HCT116 (cell line): ENCODE results near the gene ASXL2. TPM values are rescaled to one million over a fixed set of nuclear protein-coding genes. Genes with fewer than 3 reads are reported as not detected.

ENCODE experiments used
- ATAC-seq: fragments of 200-7000 bp; cut with Tn5 transposase; 2 replicates; pipeline ENCODE4 v1.9.1; 2020; ENCODE audit warnings: mild to moderate bottlenecking, moderate library complexity
- BruUV-seq: library from RNA; stranded (reverse); fragments of 400-500 nt; replicated peaks from 2 replicates; lab custom pipeline; 2021; lab: Mats Ljungman, UMichigan
- CTCF ChIA-PET: fragments of 300-600 bp; sonication (Branson Sonifier 250); formaldehyde crosslinking; loops from one replicate; lab custom pipeline; 2021; ENCODE audit warnings: antibody characterized with exemption; lab: Charles Lee
- POLR2A ChIA-PET: fragments of 300-600, 350-600 bp; sonication (Branson Sonifier 250); formaldehyde crosslinking; loops from one replicate; lab custom pipeline; 2021; ENCODE audit warnings: antibody characterized with exemption; lab: Charles Lee
- RAD21 ChIA-PET, 2 experiments: fragments of 300-600 bp; sonication (Branson Sonifier 250); formaldehyde crosslinking; loops; one replicate each; lab custom pipeline; 2023; ENCODE audit warnings: low total read pairs in 2 of 2; ENCODE audit not compliant: uncharacterized antibody in 2 of 2, unreplicated experiment in 2 of 2, low non-redundant PET in 1 of 2; lab: Charles Lee
- DNase-seq: peaks from one replicate; pipeline ENCODE4 v3.0.0-alpha.2; 2010; ENCODE audit warnings: low read depth, low spot score
- H2AFZ ChIP-seq: fragments of 200-600 bp; shearing (Covaris generic), sonication (generic); 2 replicates; pipeline ENCODE4 v1.6.1; 2017; ENCODE audit warnings: low read depth, mixed run types, mixed read lengths, antibody characterized with exemption, low read length; ENCODE audit not compliant: poor library complexity, severe bottlenecking
- H3K27ac ChIP-seq: 2 replicates; pipeline ENCODE4 v1.5.1; 2012; ENCODE audit warnings: low read depth, low read length
- H3K27me3 ChIP-seq: fragments of 200-600 bp; sonication (generic); 2 replicates; pipeline ENCODE4 v1.6.1; 2016; ENCODE audit warnings: mixed run types, low read length, mixed read lengths; ENCODE audit not compliant: insufficient read depth
- H3K36me3 ChIP-seq, 2 experiments: fragments of 200-500 bp in 1 of 2; fragments of 200-600 bp in 1 of 2; sonication (Bioruptor generic) in 1 of 2; sonication (generic) in 1 of 2; 2 replicates each; pipeline versions ENCODE4 v1.5.1 to v1.6.1; 2014 to 2016; ENCODE audit warnings: low read length in 2 of 2, inconsistent platforms in 1 of 2, mixed read lengths in 1 of 2, mixed run types in 1 of 2; ENCODE audit not compliant: insufficient read depth in 2 of 2, control insufficient read depth in 1 of 2
- H3K4me1 ChIP-seq, 2 experiments: fragments of 200-600 bp in 1 of 2; sonication (generic) in 1 of 2; 2 replicates each; pipeline versions ENCODE4 v1.5.1 to v1.6.1; 2012 to 2017; ENCODE audit warnings: low read length in 2 of 2, inconsistent platforms in 1 of 2, mild to moderate bottlenecking in 1 of 2, mixed read lengths in 1 of 2, mixed run types in 1 of 2, moderate library complexity in 1 of 2; ENCODE audit not compliant: insufficient read depth in 2 of 2, control insufficient read depth in 1 of 2
- H3K4me2 ChIP-seq: fragments of 200-600 bp; sonication (generic); 2 replicates; pipeline ENCODE4 v1.6.1; 2017; ENCODE audit warnings: mixed run types, low read length, mixed read lengths
- H3K4me3 ChIP-seq, 2 experiments: fragments of 200-600 bp in 1 of 2; sonication (generic) in 1 of 2; replicated peaks in 1 of 2; 2 replicates each; pipeline ENCODE4 v1.5.1; 2011 to 2016; ENCODE audit warnings: low read length in 2 of 2, control low read depth in 1 of 2, low read depth in 1 of 2, mild to moderate bottlenecking in 1 of 2, mixed read lengths in 1 of 2, mixed run types in 1 of 2
- H3K79me2 ChIP-seq: fragments of 200-600 bp; sonication (generic); 2 replicates; pipeline ENCODE4 v1.6.1; 2017; ENCODE audit warnings: mild to moderate bottlenecking, mixed run types, low read length, moderate library complexity, mixed read lengths; ENCODE audit not compliant: insufficient read depth
- H3K9ac ChIP-seq: fragments of 200-600 bp; sonication (generic); 2 replicates; pipeline ENCODE4 v1.6.1; 2016; ENCODE audit warnings: low read length, mixed read lengths
- H3K9me2 ChIP-seq: fragments of 200-600 bp; sonication (generic), shearing (Covaris generic); 2 replicates; pipeline ENCODE4 v1.6.1; 2017; ENCODE audit warnings: mixed run types, mild to moderate bottlenecking, moderate library complexity; ENCODE audit not compliant: insufficient read depth
- H3K9me3 ChIP-seq, 2 experiments: fragments of 200-500 bp in 1 of 2; fragments of 200-600 bp in 1 of 2; sonication (Bioruptor generic) in 1 of 2; sonication (generic) in 1 of 2; 2 replicates each; pipeline ENCODE4 v1.6.1; 2014 to 2017; ENCODE audit warnings: low read length in 2 of 2, mixed read lengths in 2 of 2, inconsistent platforms in 1 of 2, low read depth in 1 of 2, mild to moderate bottlenecking in 1 of 2, mixed run types in 1 of 2, moderate library complexity in 1 of 2; ENCODE audit not compliant: control insufficient read depth in 1 of 2, insufficient read depth in 1 of 2
- H4K20me1 ChIP-seq: fragments of 200-600 bp; sonication (generic), shearing (Covaris generic); 2 replicates; pipeline ENCODE4 v1.6.1; 2017; ENCODE audit warnings: mixed run types, mild to moderate bottlenecking, moderate library complexity; ENCODE audit not compliant: insufficient read depth
- CEBPB ChIP-seq: IDR thresholded peaks from 2 replicates; pipeline ENCODE4 v1.6.1; 2012; ENCODE audit warnings: low read depth
- CTCF ChIP-seq, 3 experiments: fragments of 200-600 bp in 1 of 3; sonication (generic) in 1 of 3; IDR thresholded peaks in 2 of 3; conservative IDR thresholded peaks in 1 of 3; 2 replicates each; pipeline ENCODE4 v1.5.1; 2012 to 2017; ENCODE audit warnings: low read depth in 2 of 3, low read length in 2 of 3, antibody characterized with exemption in 1 of 3, borderline replicate concordance in 1 of 3, control low read depth in 1 of 3, mild to moderate bottlenecking in 1 of 3, mixed read lengths in 1 of 3, mixed run types in 1 of 3, moderate library complexity in 1 of 3; ENCODE audit not compliant: insufficient read depth in 1 of 3
- EGR1 ChIP-seq: IDR thresholded peaks from 2 replicates; pipeline ENCODE4 v1.6.1; 2012; ENCODE audit warnings: low read depth
- ELF1 ChIP-seq: IDR thresholded peaks from 2 replicates; pipeline ENCODE4 v1.6.1; 2012; ENCODE audit warnings: low read depth, borderline replicate concordance
- EZH2phosphoT487 ChIP-seq: fragments of 200-600 bp; IDR thresholded peaks from 2 replicates; pipeline ENCODE4 v1.6.1; 2018; ENCODE audit warnings: antibody characterized with exemption, borderline replicate concordance
- FOSL1 ChIP-seq: IDR thresholded peaks from 2 replicates; pipeline ENCODE4 v1.6.1; 2012; ENCODE audit warnings: low read depth
- JUND ChIP-seq: IDR thresholded peaks from 2 replicates; pipeline ENCODE4 v1.6.1; 2012
- MAX ChIP-seq: IDR thresholded peaks from 2 replicates; pipeline ENCODE4 v1.6.1; 2012
- RAD21 ChIP-seq: IDR thresholded peaks from 2 replicates; pipeline ENCODE4 v1.6.1; 2012; ENCODE audit warnings: low read depth, mild to moderate bottlenecking
- REST ChIP-seq: IDR thresholded peaks from 2 replicates; pipeline ENCODE4 v1.6.1; 2012; ENCODE audit warnings: low read depth
- SIN3A ChIP-seq: IDR thresholded peaks from 2 replicates; pipeline ENCODE4 v1.6.1; 2012; ENCODE audit warnings: low read depth
- YY1 ChIP-seq: IDR thresholded peaks from 2 replicates; pipeline ENCODE4 v1.6.1; 2011; ENCODE audit warnings: low read length, low read depth, moderate library complexity, mild to moderate bottlenecking; ENCODE audit not compliant: insufficient replicate concordance; ENCODE audit errors: extremely low read depth
- ZNF274 ChIP-seq: fragments of 200-500 bp; sonication (Bioruptor generic); IDR thresholded peaks from 2 replicates; pipeline ENCODE4 v1.6.1; 2014; ENCODE audit warnings: mild to moderate bottlenecking, low read depth, low read length, inconsistent platforms
- intact Hi-C: fragments of 100-400 bp; cut with micrococcal nuclease; formaldehyde crosslinking; loops from 2 replicates; pipeline ENCODE4 v1.10.0; 2022
- total RNA-seq: library from RNA; stranded (reverse); gene quantifications from one replicate; pipeline ENCODE4 v1.2.1, GENCODE V29; 2021; ENCODE audit not compliant: unreplicated experiment

Gene ASXL2
- total RNA-seq, 1 experiment from 2014 or later, result 29.2 TPM

- DNase-seq, result no peak
- H3K9me3 ChIP-seq, result no peaks in the 10 kb centered on the region
- no peak for ATAC-seq
- RAD21 ChIA-PET, result no interaction called here
- no peak for TF ChIP-seq MAX
- TF ChIP-seq EGR1, result no peak
- TF ChIP-seq RAD21, result no peak
- TF ChIP-seq FOSL1, result no peak
- no peak for TF ChIP-seq CEBPB
- no peak for TF ChIP-seq YY1
- TF ChIP-seq SIN3A, result no peak
- H3K79me2 ChIP-seq, result no peaks in the 10 kb centered on the region
- no peaks in the 10 kb centered on the region for H3K9me2 ChIP-seq
- H3K36me3 ChIP-seq, result no peaks in the 10 kb centered on the region
- CTCF ChIA-PET, result no interaction called here
- H3K9ac ChIP-seq, result no peak overlapping the region
- H4K20me1 ChIP-seq, result no peaks in the 10 kb centered on the region
- intact Hi-C loops, result no loop called here
- H3K4me3 ChIP-seq, result no peak overlapping the region
- POLR2A ChIA-PET, result no interaction called here
- H3K27me3 ChIP-seq, result no peaks in the 10 kb centered on the region
- H3K4me1 ChIP-seq, result no peaks in the 10 kb centered on the region
- no TSS peak for BruUV-seq
- no peak overlapping the region for H3K4me2 ChIP-seq
- no peak overlapping the region for H2AFZ ChIP-seq
- no peak overlapping the region for H3K27ac ChIP-seq
These were observed 17.3 kb upstream of the ASXL2 start for GRCh38 chr2:25895610-25896009.

GRCh38 chr2:25895018-25895417 lies 16.7 kb upstream of the ASXL2 start:
- no peak overlapping the region for H3K9ac ChIP-seq
- H3K9me2 ChIP-seq, result no peaks in the 10 kb centered on the region
- H3K4me3 ChIP-seq, result no peak overlapping the region
- intact Hi-C loops, result no loop called here
- ChIA-PET RAD21 (no interaction called here), POLR2A (no interaction called here), CTCF (interaction anchor here (0.9 kb wide), 1 partner anchor 56 kb away, joined by 3 read pairs; no protein-coding TSS in a partner anchor)
- H3K27ac ChIP-seq, result no peak overlapping the region
- DNase-seq (no peak), ATAC-seq (no peak)
- BruUV-seq, result no TSS peak
- no peaks in the 10 kb centered on the region for H3K27me3 ChIP-seq
- no peaks in the 10 kb centered on the region for H3K79me2 ChIP-seq
- H3K9me3 ChIP-seq, result no peaks in the 10 kb centered on the region
- no peaks in the 10 kb centered on the region for H4K20me1 ChIP-seq
- no peak overlapping the region for H2AFZ ChIP-seq
- no peaks in the 10 kb centered on the region for H3K4me1 ChIP-seq
- no peak overlapping the region for H3K4me2 ChIP-seq
- H3K36me3 ChIP-seq, result no peaks in the 10 kb centered on the region
- no peak for TF ChIP-seq REST
- TF ChIP-seq YY1, result no peak
- TF ChIP-seq SIN3A, result no peak
- TF ChIP-seq FOSL1, result no peak
- no peak for TF ChIP-seq JUND
- TF ChIP-seq CTCF (IDR thresholded peaks at IDR 0.05 in 2 of 3, conservative IDR thresholded peaks at IDR 0.05 in 1 of 3; ENCODE audit: borderline replicate concordance in 1 of 3, insufficient read depth in 1 of 3, low read depth in 2 of 3, low read length in 2 of 3), result no peak
- TF ChIP-seq ZNF274, result no peak
- no peak for TF ChIP-seq EZH2phosphoT487
- no peak for TF ChIP-seq EGR1
- no peak for TF ChIP-seq MAX
- no peak for TF ChIP-seq ELF1
- TF ChIP-seq CEBPB, result no peak
